Putamen (tissue), 1 donor: ENCODE data around the gene CPLX1.
A peak's percentile ranks its signal among the peaks of the same experiment; 100 is the strongest.
"Not testable (repeated sequence)": the region's sequence is repeated elsewhere in the genome, so short reads cannot be mapped to it uniquely, and the experiment has no call there.

Experiments used
- DNase-seq: peaks from one replicate; pipeline ENCODE4 v3.0.0-alpha.2; 2016; ENCODE audit warnings: low spot score

Gene CPLX1

GRCh38 chr4:757111-757510, 68.8 kb downstream of the CPLX1 start:
- DNase-seq, result no peak

DNA sequence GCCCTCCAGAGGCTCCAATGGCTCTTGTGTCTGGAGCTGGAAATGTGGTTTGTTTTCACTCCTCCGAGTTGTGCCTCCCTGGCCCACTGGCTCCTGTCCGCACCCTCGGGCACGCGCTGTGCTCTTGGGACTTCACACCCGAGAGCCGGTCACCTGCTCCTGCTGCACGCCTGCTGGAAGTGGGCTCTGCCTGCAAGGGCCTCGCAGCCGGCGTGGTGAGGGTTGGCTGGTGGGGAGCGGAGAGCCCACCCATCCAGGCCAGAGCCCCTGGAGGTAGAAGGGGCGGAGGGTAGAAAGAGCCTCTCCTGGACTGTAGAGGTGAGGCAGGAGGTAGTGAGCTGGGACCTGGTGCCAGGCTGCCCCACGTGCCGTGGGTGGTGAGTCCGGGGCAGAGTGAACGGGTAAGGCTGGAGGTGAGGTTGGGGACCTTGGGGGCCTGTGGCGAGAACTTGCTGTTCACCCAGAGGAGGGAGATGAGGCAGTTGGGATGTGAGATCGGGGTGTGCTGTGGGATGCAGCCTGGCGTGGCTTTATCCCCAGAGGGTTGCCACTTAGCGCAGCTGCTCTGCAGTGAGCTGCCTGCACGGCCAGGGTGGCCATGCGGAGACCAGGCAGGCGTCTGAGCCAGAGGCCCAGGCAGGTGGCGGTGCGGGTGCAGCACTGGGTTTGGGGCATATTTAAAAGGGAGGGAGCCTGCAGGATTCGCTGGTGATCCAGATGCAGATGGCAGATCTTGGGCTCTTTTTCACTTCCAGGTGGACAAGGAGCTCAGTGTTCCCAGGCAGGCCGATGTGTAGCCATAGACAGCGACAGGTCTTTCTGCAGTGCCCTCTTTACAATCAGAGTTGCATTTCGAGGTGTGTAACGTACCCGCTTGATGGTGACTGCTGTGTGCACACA, 71.5 kb downstream of the CPLX1 start:
- no peak for DNase-seq

DNA sequence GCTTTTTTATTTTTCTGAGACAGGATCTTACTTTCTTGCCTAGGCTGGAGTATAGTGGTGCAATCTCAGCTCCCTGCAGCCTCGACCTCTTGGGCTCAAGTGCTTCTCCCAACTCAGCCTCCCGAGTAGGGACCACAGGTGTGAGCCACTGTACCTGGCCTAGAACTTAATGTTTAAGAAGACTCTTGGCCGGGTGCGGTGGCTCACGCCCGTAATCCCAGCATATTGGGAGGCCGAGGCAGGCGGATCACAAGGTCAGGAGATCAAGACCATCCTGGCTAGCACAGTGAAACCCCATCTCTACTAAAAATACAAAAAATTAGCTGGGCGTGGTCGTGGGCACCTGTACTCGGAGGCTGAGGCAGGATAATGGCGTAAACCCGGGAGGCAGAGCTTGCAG, 72.7 kb downstream of the CPLX1 start:
- not testable (repeated sequence) for DNase-seq

GRCh38 chr4:752196-752861, 73.6 kb downstream of the CPLX1 start:
- DNase-seq, result no peak

GRCh38 chr4:751676-752075, 74.3 kb downstream of the CPLX1 start:
- peak; percentile 48 for DNase-seq

DNA sequence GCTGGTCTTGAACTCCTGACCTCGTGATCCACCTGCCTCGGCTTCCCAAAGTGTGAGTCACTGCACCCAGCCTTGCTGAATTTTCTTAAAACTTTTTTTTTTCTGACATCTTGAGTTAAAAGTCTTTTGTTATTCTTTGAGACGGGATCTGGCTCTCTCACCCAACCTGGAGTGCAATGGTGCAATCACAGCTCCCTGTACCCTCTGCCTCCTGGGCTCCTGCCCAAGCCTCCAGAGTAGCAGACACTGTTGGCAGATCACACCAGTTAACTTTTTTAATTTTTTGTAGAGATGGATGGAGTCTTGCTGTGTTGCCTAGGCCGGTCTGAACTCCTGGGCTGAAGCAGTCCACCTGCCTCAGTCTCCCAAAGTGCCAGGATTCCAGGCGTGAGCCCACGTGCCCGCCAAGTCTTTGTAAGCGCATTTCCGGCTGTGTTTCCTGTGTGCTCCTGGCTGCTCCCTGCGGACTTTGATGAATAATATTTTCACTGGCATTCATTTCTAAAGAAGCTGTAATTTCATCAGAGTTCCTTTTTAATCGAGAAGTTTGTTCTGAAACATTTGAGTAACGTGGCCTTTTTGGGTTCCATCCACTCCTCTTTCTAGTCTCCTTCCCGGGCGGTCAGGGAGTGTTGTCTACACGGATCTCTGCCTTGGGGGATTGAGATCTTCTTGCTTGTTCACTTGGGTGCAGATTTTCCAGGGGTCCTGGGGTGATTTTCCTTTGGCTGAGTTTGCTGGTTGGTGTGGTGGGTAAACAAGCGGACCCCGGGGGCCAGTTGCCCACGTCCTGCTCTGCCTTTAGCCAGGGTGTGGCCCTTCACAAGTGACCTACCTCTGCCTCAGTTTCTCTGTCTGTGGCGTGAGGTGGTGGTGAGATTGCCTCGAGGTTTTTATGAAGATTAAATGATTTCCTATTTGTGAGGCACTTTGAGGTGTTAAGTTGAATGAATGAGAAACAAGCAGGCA, 75.9 kb downstream of the CPLX1 start:
- no peak for DNase-seq

GRCh38 chr4:748461-748860, 77.5 kb downstream of the CPLX1 start:
- no peak for DNase-seq

DNA sequence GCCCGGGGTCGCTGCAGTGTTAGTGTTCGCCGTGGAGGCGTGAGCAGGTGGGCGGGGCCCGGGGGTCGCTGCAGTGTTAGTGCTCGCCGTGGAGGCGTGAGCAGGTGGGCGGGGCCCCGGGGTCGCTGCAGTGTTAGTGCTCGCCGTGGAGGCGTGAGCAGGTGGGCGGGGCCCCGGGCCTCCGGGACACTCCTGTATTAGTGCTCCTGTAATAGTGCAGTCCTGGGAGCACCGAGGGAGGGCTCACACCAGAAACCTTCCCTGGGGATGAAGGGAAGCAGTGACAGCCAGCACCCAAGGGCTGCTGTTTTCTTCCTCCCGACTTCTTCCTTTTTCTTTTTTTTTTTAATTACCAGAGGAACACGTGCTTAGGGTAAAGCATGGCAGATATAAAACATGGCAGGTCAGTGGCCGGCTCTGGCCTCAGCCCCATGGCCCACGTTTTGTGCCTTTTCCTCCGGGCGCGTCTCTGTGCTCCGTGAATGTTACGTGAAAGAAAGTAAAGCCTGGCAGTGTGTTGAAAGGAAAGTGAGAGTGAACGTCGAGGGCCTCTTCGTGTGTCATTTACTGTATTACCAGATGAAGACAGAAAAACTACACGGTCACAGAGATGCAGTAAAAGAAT, 78.3 kb downstream of the CPLX1 start:
- no peak for DNase-seq

GRCh38 chr4:744212-744841, 81.6 kb downstream of the CPLX1 start:
- no peak for DNase-seq

DNA sequence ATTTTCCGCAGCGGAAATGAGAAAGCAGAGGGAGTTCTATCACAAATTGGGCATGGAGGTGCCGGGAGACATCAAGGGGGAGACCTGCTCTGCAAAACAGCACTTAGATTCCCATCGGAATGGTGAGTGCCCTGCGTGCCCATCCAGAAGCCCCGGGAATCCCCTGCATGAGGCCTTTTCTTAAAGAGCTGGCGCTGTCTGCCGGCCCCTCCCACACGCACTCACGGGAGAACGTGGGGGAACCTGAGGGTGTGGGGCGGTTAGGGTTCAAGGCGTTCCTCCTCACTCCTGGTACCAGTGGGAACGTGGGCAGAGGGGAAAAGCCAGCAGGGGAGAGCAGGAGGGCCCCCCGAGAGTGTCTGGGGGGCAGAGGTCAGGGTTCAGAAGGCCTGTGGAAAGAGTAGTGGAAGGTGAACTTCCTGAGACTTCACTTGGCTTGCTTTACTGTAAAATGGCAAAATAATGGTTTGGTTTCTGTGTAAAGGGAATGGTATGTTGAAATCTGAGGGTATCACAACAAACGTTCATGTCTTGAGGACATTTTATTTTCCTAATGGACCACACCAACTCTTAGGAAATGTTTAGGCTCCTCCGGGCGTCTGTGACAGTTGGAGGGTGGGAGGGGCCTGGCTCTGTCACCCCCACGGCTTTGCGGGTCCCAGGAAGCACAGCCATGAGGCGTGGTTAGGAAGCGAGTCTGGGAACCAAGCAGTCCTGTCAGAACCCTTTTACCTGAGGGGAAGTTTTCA, 82.3 kb downstream of the CPLX1 start:
- no peak for DNase-seq

GRCh38 chr4:742742-743311, 83.1 kb downstream of the CPLX1 start:
- DNase-seq, result no peak

- no peak for DNase-seq
Measured at GRCh38 chr4:742096-742741, 83.7 kb downstream of the CPLX1 start.

DNA sequence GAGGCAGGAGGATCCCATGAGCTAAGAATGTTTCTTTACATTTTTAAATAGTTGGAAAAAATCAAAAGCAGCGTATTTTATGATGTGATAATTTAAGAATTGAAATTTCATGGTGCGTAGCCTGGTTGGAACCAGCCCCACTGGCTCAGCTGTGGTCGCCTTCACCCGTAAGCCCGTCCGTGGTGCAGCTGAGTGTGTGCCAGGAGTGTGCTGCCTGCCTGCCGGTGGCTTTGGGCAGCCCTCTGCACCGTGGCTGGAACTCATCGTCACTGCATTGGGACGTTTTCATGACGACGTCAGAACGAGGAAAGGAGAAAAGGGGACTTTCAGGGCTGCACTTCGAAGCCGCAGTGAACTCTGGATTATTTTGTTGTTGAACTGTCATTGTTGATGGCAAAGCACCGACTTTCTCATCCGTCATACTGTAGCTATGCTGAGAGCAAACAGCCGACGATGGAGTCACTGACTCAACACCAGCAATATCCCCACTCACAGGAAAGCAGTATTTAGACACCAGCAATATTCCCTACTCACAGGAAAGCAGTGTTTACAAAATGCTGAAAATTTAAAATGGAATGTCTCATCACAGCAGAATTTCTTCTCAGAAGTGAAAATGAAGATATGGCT, 85.2 kb downstream of the CPLX1 start:
- DNase-seq, result no peak

DNA sequence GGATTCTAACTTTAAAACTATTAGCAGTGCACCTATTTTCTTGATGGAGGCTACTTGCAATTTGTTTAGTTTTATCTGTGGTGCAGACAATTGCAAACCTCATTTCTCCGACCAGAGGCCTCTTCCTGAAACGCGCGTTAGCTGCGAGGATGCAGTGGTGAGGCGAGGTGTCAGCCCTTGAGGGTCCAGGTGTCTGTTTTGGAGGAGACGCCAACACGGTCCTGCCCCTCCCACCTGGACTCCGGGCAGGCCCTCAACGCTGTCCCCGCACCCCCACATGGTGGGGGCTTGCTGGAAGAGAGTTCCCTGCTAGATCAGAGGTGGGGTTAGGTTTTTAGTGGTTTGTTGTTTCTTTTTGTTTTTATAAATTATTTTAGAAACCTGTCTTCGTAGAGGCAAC, 85.9 kb downstream of the CPLX1 start:
- no peak for DNase-seq

GRCh38 chr4:739569-739968, 86.4 kb downstream of the CPLX1 start:
- no peak for DNase-seq

DNA sequence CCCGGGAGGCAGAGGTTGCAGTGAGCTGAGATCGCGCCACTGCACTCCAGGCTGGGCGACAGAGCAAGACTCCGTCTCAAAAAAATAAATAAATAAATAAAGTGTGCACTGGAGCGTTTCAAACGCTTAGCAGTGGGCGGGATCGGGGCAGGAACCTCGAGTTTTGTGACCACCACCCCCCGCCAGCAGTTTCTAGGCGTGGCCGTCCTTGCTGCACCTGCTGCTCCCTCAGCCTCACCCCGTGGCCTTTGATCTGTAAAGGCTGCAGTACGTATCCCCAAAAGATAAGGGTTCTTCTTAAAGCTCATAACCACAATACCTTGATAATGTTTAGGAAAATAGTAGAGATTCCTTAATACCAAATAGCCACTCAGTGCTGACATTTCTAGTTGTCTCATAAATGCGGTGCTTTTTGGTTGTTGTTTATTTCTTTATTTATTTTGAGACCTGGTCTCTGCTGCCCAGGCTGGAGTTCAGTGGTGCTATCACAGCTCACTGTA, 87.1 kb downstream of the CPLX1 start:
- DNase-seq, result no peak

GRCh38 chr4:736561-736960, 89.4 kb downstream of the CPLX1 start:
- not testable (repeated sequence) for DNase-seq

DNA sequence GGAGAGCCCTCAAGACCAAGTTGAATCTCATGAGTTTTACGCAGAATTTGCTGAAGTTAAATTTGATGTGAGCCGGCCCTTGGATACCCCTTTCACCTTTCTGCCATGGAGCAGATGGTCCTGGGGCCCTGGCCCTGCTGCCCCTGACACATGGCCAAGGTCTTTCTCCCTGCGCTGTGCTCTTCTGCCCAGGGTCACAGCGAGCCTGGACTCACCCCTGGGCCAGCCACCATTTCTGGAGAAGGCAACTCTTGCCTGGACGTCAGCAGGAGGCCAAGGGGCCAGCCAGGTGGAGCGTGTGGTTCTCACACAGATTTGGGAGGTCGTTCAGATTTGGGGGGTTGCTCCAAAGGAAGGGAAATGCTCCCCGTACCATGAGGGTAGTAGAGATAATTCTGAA, 90.3 kb downstream of the CPLX1 start:
- DNase-seq, result no peak
